H1 (cell line): ENCODE data around the gene NR5A1. TPM values are rescaled to one million over a fixed set of nuclear protein-coding genes. Genes with fewer than 3 reads are reported as not detected.

ENCODE experiments used
- JUND ChIP-seq: IDR thresholded peaks from 2 replicates; pipeline ENCODE4 v1.6.1; 2011; ENCODE audit warnings: mild to moderate bottlenecking, improper control_type of control experiment, low read length
- polyA plus RNA-seq, 7 experiments: library from polyadenylated mRNA; depleted of rRNA in 3 of 7; stranded (reverse) in 5 of 7; unstranded in 2 of 7; fragments of >200 nt in 5 of 7; fragments of 200-250 nt in 2 of 7; gene quantifications; 1 replicate in 5 of 7; 2 replicates in 1 of 7; 4 replicates in 1 of 7; pipeline versions ENCODE4 v1.2.1 to v1.2.3, GENCODE V29; 2011 to 2013; ENCODE audit warnings: missing spikeins in 2 of 7, mixed read lengths in 2 of 7
- total RNA-seq: library from RNA; stranded (reverse); fragmentation: NEBNext Ultra II Directional; extraction: Animal tissue kit (Norgen Biotek cat#: 25700); gene quantifications from 2 replicates; pipeline ENCODE4 v1.2.1, GENCODE V29; 2021

NR5A1 gene
- total and polyA plus RNA-seq, 2 of the 8 experiments (the other 6 are each of a cell fraction or from before 2014, with no cell fraction given): 0.29 to 0.58 TPM

GRCh38 chr9:124475868-124476690 is 31.1 kb downstream of the NR5A1 start (continued):
- TF ChIP-seq JUND: no peak
